ENCODE data around the gene MARCHF3.

GRCh38 chr5:126984632-126985031 is 45.7 kb downstream of the MARCHF3 start:
- TF ChIP-seq FOXM1 (IDR thresholded peaks at IDR 0.05; ENCODE audit: borderline replicate concordance), result no peak
- TF ChIP-seq, protein P1, sequence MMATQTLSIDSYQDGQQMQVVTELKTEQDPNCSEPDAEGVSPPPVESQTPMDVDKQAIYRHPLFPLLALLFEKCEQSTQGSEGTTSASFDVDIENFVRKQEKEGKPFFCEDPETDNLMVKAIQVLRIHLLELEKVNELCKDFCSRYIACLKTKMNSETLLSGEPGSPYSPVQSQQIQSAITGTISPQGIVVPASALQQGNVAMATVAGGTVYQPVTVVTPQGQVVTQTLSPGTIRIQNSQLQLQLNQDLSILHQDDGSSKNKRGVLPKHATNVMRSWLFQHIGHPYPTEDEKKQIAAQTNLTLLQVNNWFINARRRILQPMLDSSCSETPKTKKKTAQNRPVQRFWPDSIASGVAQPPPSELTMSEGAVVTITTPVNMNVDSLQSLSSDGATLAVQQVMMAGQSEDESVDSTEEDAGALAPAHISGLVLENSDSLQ (IDR thresholded peaks at IDR 0.05), result no peak
- TF ChIP-seq SP1 (IDR thresholded peaks at IDR 0.05), result no peak
- no peak for TF ChIP-seq ZNF384 (IDR thresholded peaks at IDR 0.05)
